Glutamatergic neuron (in vitro differentiated cells): ENCODE results near the gene TGFBI. TPM values are rescaled to one million over a fixed set of nuclear protein-coding genes. Genes with fewer than 3 reads are reported as not detected.

Source experiments
- DNase-seq: peaks from one replicate; pipeline ENCODE4 v3.0.0; 2022
- H3K27ac Mint-ChIP-seq: one replicate; pipeline ENCODE4 v1.8.0; 2020; ENCODE audit warnings: mild to moderate bottlenecking, mixed read lengths, inconsistent platforms; ENCODE audit not compliant: unreplicated experiment
- H3K27me3 Mint-ChIP-seq: one replicate; pipeline ENCODE4 v1.8.0; 2020; ENCODE audit warnings: mild to moderate bottlenecking, moderate library complexity, mixed read lengths, inconsistent platforms; ENCODE audit not compliant: unreplicated experiment
- H3K36me3 Mint-ChIP-seq: one replicate; pipeline ENCODE4 v1.8.0; 2020; ENCODE audit warnings: mild to moderate bottlenecking, mixed read lengths, inconsistent platforms; ENCODE audit not compliant: unreplicated experiment
- H3K4me1 Mint-ChIP-seq: one replicate; pipeline ENCODE4 v1.8.0; 2020; ENCODE audit warnings: mild to moderate bottlenecking, low read depth, mixed read lengths, inconsistent platforms; ENCODE audit not compliant: unreplicated experiment
- H3K4me3 Mint-ChIP-seq: one replicate; pipeline ENCODE4 v1.8.0; 2020; ENCODE audit warnings: mild to moderate bottlenecking, mixed read lengths, inconsistent platforms; ENCODE audit not compliant: unreplicated experiment
- H3K9me3 Mint-ChIP-seq: one replicate; pipeline ENCODE4 v1.8.0; 2020; ENCODE audit warnings: mild to moderate bottlenecking, moderate library complexity, mixed read lengths, inconsistent platforms; ENCODE audit not compliant: unreplicated experiment
- total RNA-seq: library from RNA; stranded (reverse); fragmentation: NEBNext Ultra II Directional; extraction: Animal tissue kit (Norgen Biotek cat#: 25700); gene quantifications from one replicate; pipeline ENCODE4 v1.2.1, GENCODE V29; 2021; ENCODE audit not compliant: unreplicated experiment
- TF ChIP-seq, protein P1 (sequence below): fragments of 200-600 bp; sonication (generic); IDR thresholded peaks from one replicate; pipeline ENCODE4 v1.5.0; 2021; ENCODE audit not compliant: partially characterized antibody, unreplicated experiment

Gene TGFBI
- total RNA-seq, 1 donor from 2014 or later: 2.3 TPM

GRCh38 chr5:136084698-136085097 is 55.9 kb downstream of the TGFBI start:
- H3K9me3 Mint-ChIP-seq: peaks cover 2% of the 10 kb centered on the region
- H3K27me3 Mint-ChIP-seq: no peaks in the 10 kb centered on the region
- no peak for DNase-seq
- TF ChIP-seq, protein P1, sequence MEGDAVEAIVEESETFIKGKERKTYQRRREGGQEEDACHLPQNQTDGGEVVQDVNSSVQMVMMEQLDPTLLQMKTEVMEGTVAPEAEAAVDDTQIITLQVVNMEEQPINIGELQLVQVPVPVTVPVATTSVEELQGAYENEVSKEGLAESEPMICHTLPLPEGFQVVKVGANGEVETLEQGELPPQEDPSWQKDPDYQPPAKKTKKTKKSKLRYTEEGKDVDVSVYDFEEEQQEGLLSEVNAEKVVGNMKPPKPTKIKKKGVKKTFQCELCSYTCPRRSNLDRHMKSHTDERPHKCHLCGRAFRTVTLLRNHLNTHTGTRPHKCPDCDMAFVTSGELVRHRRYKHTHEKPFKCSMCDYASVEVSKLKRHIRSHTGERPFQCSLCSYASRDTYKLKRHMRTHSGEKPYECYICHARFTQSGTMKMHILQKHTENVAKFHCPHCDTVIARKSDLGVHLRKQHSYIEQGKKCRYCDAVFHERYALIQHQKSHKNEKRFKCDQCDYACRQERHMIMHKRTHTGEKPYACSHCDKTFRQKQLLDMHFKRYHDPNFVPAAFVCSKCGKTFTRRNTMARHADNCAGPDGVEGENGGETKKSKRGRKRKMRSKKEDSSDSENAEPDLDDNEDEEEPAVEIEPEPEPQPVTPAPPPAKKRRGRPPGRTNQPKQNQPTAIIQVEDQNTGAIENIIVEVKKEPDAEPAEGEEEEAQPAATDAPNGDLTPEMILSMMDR: no peak
- no peak overlapping the region for H3K27ac Mint-ChIP-seq
- no peak overlapping the region for H3K4me3 Mint-ChIP-seq
- H3K4me1 Mint-ChIP-seq: peaks cover 5% of the 10 kb centered on the region
- H3K36me3 Mint-ChIP-seq: no peaks in the 10 kb centered on the region

GRCh38 chr5:136086783-136087566 is 58.2 kb downstream of the TGFBI start:
- Mint-ChIP-seq H3K27ac (no peak overlapping the region), H3K9me3 (no peaks in the 10 kb centered on the region), H3K36me3 (no peaks in the 10 kb centered on the region), H3K4me3 (no peak overlapping the region), H3K27me3 (no peaks in the 10 kb centered on the region), H3K4me1 (no peaks in the 10 kb centered on the region)
- TF ChIP-seq, protein P1: no peak
- DNase-seq: no peak

- no peaks in the 10 kb centered on the region for H3K36me3 Mint-ChIP-seq
- H3K4me1 Mint-ChIP-seq: no peaks in the 10 kb centered on the region
- H3K9me3 Mint-ChIP-seq: no peaks in the 10 kb centered on the region
- TF ChIP-seq, protein P1: no peak
- no peak overlapping the region for H3K27ac Mint-ChIP-seq
- no peaks in the 10 kb centered on the region for H3K27me3 Mint-ChIP-seq
- DNase-seq: no peak
- H3K4me3 Mint-ChIP-seq: no peak overlapping the region
These were observed 59.4 kb downstream of the TGFBI start for GRCh38 chr5:136087961-136088871.

DNA sequence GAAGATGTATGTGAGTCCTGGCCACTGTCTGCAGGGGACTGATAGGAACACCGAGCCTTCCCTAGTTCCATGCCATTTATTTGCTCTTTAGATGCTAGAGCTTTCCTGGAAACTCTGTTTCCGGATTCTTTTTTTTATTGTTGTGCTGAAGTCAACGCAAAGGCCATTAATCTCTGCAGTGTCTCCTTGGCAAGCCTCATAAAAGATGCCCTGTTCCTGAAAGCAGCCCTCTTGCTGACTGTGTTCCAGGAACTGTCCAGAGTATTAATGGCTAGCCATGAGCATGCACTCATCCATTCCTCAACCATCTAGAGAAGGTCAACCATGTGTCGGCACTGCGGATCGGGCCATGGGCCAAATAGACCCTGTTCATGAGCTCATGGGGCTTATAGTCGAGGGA is 61.0 kb downstream of the TGFBI start:
- Mint-ChIP-seq H3K9me3 (no peaks in the 10 kb centered on the region), H3K36me3 (no peaks in the 10 kb centered on the region), H3K27ac (no peak overlapping the region), H3K27me3 (no peaks in the 10 kb centered on the region), H3K4me1 (no peaks in the 10 kb centered on the region), H3K4me3 (no peak overlapping the region)
- TF ChIP-seq, protein P1: no peak
- no peak for DNase-seq
